ENCODE results near the gene TCAP.

DNA sequence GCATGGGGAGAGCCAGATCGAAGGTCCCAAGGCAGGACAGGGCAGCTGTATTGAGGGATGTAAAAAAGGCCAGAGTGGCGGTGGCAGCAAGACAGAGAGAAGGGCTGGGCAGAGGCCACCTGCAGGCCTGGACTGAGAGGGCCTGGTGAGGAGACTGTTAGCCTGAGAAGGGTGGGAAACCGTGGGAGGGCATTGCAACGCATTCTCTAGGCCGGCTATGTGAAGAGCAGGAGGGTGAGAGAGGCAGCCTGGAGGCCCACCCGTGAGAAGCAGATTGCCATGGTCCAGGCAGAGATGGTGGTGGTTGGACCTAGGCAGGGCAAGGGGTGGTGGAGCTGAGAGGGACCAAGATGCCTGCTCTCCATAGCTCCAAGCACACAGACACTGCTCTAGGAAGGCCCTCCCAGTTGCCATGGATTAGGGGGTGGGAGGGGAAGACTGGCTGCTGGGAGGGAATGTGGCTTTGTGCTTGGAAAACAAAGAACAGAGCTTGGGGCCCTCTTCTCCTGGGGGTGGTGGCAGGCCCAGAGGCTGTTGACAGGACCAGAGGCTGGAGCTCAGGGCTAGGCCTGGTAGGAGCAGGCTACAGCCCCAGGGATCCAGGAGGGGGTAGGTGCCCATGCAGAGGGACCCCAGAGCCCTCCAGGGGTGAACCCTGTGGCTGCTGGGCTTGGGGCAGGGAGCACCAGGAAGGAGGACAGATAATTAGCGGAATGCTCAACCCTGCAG is 12.4 kb upstream of the TCAP start:
- TF ChIP-seq, protein P1, sequence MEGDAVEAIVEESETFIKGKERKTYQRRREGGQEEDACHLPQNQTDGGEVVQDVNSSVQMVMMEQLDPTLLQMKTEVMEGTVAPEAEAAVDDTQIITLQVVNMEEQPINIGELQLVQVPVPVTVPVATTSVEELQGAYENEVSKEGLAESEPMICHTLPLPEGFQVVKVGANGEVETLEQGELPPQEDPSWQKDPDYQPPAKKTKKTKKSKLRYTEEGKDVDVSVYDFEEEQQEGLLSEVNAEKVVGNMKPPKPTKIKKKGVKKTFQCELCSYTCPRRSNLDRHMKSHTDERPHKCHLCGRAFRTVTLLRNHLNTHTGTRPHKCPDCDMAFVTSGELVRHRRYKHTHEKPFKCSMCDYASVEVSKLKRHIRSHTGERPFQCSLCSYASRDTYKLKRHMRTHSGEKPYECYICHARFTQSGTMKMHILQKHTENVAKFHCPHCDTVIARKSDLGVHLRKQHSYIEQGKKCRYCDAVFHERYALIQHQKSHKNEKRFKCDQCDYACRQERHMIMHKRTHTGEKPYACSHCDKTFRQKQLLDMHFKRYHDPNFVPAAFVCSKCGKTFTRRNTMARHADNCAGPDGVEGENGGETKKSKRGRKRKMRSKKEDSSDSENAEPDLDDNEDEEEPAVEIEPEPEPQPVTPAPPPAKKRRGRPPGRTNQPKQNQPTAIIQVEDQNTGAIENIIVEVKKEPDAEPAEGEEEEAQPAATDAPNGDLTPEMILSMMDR (IDR thresholded peaks at IDR 0.05) = no peak
- TF ChIP-seq EZH2phosphoT487 (IDR thresholded peaks at IDR 0.05) (no peak), EZH2 (IDR thresholded peaks at IDR 0.05) (no peak)

Data from neural progenitor cell (in vitro differentiated cells).